H9 (cell line): ENCODE measurements around the gene LCN2. TPM values are rescaled to one million over a fixed set of nuclear protein-coding genes. Genes with fewer than 3 reads are reported as not detected.

ENCODE experiments used
- DNase-seq: peaks from one replicate; pipeline ENCODE4 v3.0.0-alpha.2; 2017
- H2AFZ ChIP-seq: one replicate; pipeline ENCODE4 v1.6.1; 2013; ENCODE audit warnings: mild to moderate bottlenecking, low read length, control low read depth, moderate library complexity
- H2AK5ac ChIP-seq: 2 replicates; pipeline ENCODE4 v1.6.1; 2013; ENCODE audit warnings: low read length, control low read depth, mixed read lengths; ENCODE audit not compliant: insufficient read length
- H2BK120ac ChIP-seq: one replicate; pipeline ENCODE4 v1.6.1; 2013; ENCODE audit warnings: low read depth, mild to moderate bottlenecking, low read length, control low read depth, inconsistent platforms; ENCODE audit not compliant: poor library complexity, severe bottlenecking
- H2BK12ac ChIP-seq: 2 replicates; pipeline ENCODE4 v1.6.1; 2013; ENCODE audit warnings: low read length, control low read depth, mixed read lengths, low read depth; ENCODE audit not compliant: insufficient read length
- H2BK15ac ChIP-seq: 2 replicates; pipeline ENCODE4 v1.6.1; 2013; ENCODE audit warnings: low read depth, low read length, control low read depth
- H2BK20ac ChIP-seq: one replicate; pipeline ENCODE4 v1.6.1; 2013; ENCODE audit warnings: low read depth, mild to moderate bottlenecking, low read length, control low read depth, inconsistent platforms; ENCODE audit not compliant: poor library complexity, severe bottlenecking
- H2BK5ac ChIP-seq: 2 replicates; pipeline ENCODE4 v1.6.1; 2013; ENCODE audit warnings: low read length, control low read depth, mixed read lengths; ENCODE audit not compliant: insufficient read length
- H3K14ac ChIP-seq: 2 replicates; pipeline ENCODE4 v1.6.1; 2013; ENCODE audit warnings: low read length, control low read depth; ENCODE audit not compliant: insufficient read depth
- H3K18ac ChIP-seq: 2 replicates; pipeline ENCODE4 v1.6.1; 2013; ENCODE audit warnings: low read depth, mild to moderate bottlenecking, mixed read lengths, low read length, control low read depth; ENCODE audit not compliant: insufficient read length
- H3K23ac ChIP-seq: 2 replicates; pipeline ENCODE4 v1.6.1; 2013; ENCODE audit warnings: low read length, control low read depth, mixed read lengths, low read depth; ENCODE audit not compliant: insufficient read length
- H3K23me2 ChIP-seq: 2 replicates; pipeline ENCODE4 v1.6.1; 2013; ENCODE audit warnings: low read depth, mild to moderate bottlenecking, mixed read lengths, low read length, control low read depth; ENCODE audit not compliant: insufficient read length, poor library complexity, severe bottlenecking
- H3K27ac ChIP-seq: 2 replicates; pipeline ENCODE4 v1.5.1; 2013; ENCODE audit warnings: low read length, control low read depth, mixed read lengths, low read depth; ENCODE audit not compliant: insufficient read length
- H3K27me3 ChIP-seq: 2 replicates; pipeline ENCODE4 v1.6.1; 2013; ENCODE audit warnings: low read length, control low read depth, inconsistent platforms; ENCODE audit not compliant: insufficient read depth
- H3K4ac ChIP-seq: 2 replicates; pipeline ENCODE4 v1.6.1; 2013; ENCODE audit warnings: low read depth, mild to moderate bottlenecking, control low read depth, inconsistent platforms, low read length, moderate library complexity
- H3K4me1 ChIP-seq: 2 replicates; pipeline ENCODE4 v1.6.1; 2013; ENCODE audit warnings: low read length, control low read depth, inconsistent platforms; ENCODE audit not compliant: insufficient read depth
- H3K4me2 ChIP-seq: 2 replicates; pipeline ENCODE4 v1.6.1; 2013; ENCODE audit warnings: low read length, control low read depth, mixed read lengths; ENCODE audit not compliant: insufficient read length, insufficient read depth
- H3K56ac ChIP-seq: 2 replicates; pipeline ENCODE4 v1.6.1; 2013; ENCODE audit warnings: low read depth, mild to moderate bottlenecking, mixed read lengths, low read length, control low read depth; ENCODE audit not compliant: insufficient read length
- H3K79me1 ChIP-seq: 2 replicates; pipeline ENCODE4 v1.6.1; 2013; ENCODE audit warnings: low read depth, mild to moderate bottlenecking, moderate library complexity, low read length, control low read depth, inconsistent platforms; ENCODE audit not compliant: insufficient read depth, poor library complexity, severe bottlenecking
- H3K79me2 ChIP-seq: 2 replicates; pipeline ENCODE4 v1.6.1; 2013; ENCODE audit warnings: low read length, control low read depth, inconsistent platforms; ENCODE audit not compliant: insufficient read depth
- H3K9ac ChIP-seq: 2 replicates; pipeline ENCODE4 v1.6.1; 2013; ENCODE audit warnings: low read length, control low read depth, mixed read lengths; ENCODE audit not compliant: insufficient read length; ENCODE audit errors: extremely low read depth
- H3K9me3 ChIP-seq: one replicate; pipeline ENCODE4 v1.6.1; 2013; ENCODE audit warnings: low read depth, low read length, inconsistent platforms; ENCODE audit not compliant: control insufficient read depth
- H3T11ph ChIP-seq: one replicate; pipeline ENCODE4 v1.6.1; 2013; ENCODE audit warnings: mild to moderate bottlenecking, low read length, control low read depth, inconsistent platforms
- H4K20me1 ChIP-seq: one replicate; pipeline ENCODE4 v1.6.1; 2013; ENCODE audit not compliant: control insufficient read depth, insufficient read length, insufficient read depth
- H4K5ac ChIP-seq: 2 replicates; pipeline ENCODE4 v1.6.1; 2013; ENCODE audit warnings: low read depth, mild to moderate bottlenecking, mixed read lengths, low read length, control low read depth; ENCODE audit not compliant: insufficient read length
- H4K8ac ChIP-seq: replicated peaks from 2 replicates; pipeline ENCODE4 v1.6.1; 2013; ENCODE audit warnings: low read length, control low read depth, mixed read lengths, low read depth; ENCODE audit not compliant: insufficient read length
- H4K91ac ChIP-seq: 2 replicates; pipeline ENCODE4 v1.6.1; 2013; ENCODE audit warnings: low read depth, mild to moderate bottlenecking, moderate library complexity, mixed read lengths, low read length, control low read depth; ENCODE audit not compliant: insufficient read length
- H3K27ac Mint-ChIP-seq, 3 experiments: 2 replicates in 2 of 3; 3 replicates in 1 of 3; pipeline ENCODE4 v1.8.0; 2020 to 2021; ENCODE audit warnings: mixed read lengths in 3 of 3, mild to moderate bottlenecking in 1 of 3, moderate library complexity in 1 of 3
- H3K27me3 Mint-ChIP-seq: 2 replicates; pipeline ENCODE4 v1.8.0; 2021; ENCODE audit warnings: low read depth, mild to moderate bottlenecking, moderate library complexity, mixed read lengths
- H3K36me3 Mint-ChIP-seq, 3 experiments: 2 replicates in 2 of 3; 3 replicates in 1 of 3; pipeline ENCODE4 v1.8.0; 2020 to 2021; ENCODE audit warnings: low read depth in 3 of 3, mixed read lengths in 3 of 3; ENCODE audit not compliant: insufficient read depth in 1 of 3
- H3K4me1 Mint-ChIP-seq, 2 experiments: 2 replicates each; pipeline ENCODE4 v1.8.0; 2020; ENCODE audit warnings: mixed read lengths in 2 of 2
- H3K4me3 Mint-ChIP-seq, 2 experiments: 2 replicates in 1 of 2; 3 replicates in 1 of 2; pipeline ENCODE4 v1.8.0; 2020 to 2021; ENCODE audit warnings: mild to moderate bottlenecking in 2 of 2, mixed read lengths in 2 of 2, moderate library complexity in 1 of 2
- H3K9me3 Mint-ChIP-seq, 2 experiments: 2 replicates in 1 of 2; 3 replicates in 1 of 2; pipeline ENCODE4 v1.8.0; 2020; ENCODE audit warnings: mild to moderate bottlenecking in 2 of 2, mixed read lengths in 2 of 2, moderate library complexity in 1 of 2
- WGBS: extraction: QIAGEN DNeasy Blood & Tissue Kit; methylation state at CpG from one replicate; pipeline ENCODE4 v1.1.7; 2013; ENCODE audit warnings: missing lambda C conversion rate, low lambda C conversion rate, mixed read lengths; ENCODE audit not compliant: insufficient read length; ENCODE audit errors: extremely low coverage; 5-methylcytosine and 5-hydroxymethylcytosine counted together
- total RNA-seq: library from RNA; stranded (reverse); gene quantifications from 2 replicates; pipeline ENCODE4 v1.2.1, GENCODE V29; 2021
- TF ChIP-seq, protein P1 (sequence below): fragments of 200-600 bp; sonication (generic); conservative IDR thresholded peaks from 3 replicates; pipeline ENCODE4 v1.8.0; 2021; ENCODE audit warnings: antibody characterized with exemption, mild to moderate bottlenecking

LCN2 gene
- total RNA-seq, 1 experiment from 2014 or later, result not detected

DNA sequence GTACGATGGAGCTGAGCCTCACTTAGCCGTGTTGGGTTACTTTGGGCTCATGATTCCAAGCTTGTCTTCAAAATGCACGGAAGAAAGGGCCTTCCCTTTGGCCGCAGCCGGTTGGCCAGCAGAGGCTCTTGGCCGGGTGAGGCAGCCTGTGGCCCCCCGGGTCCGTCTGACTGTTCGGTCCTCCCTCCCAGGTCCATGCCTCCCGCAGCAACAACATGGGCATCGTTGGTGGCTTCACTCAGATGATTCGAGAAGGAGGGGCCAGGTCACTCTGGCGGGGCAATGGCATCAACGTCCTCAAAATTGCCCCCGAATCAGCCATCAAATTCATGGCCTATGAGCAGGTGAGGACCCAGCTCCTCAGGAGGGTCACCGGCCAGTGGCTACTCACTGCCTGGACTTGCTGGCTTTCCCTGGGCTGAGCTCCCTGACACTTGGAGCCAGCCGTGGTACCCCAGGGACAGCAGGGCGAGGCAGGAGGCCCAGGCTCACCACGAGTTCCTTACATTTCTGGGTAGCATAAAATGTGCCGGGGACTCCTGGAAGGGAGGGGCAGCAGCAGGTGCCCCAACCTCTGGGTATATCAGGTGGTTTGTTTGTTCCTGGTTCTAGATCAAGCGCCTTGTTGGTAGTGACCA lies 43.6 kb upstream of the LCN2 start:
- Histone ChIP-seq H3K27ac (no peak overlapping the region), H3K23me2 (no peaks in the 10 kb centered on the region), H3T11ph (no peak overlapping the region), H2BK15ac (no peak overlapping the region), H3K18ac (no peak overlapping the region), H3K9me3 (no peaks in the 10 kb centered on the region), H4K8ac (no peak overlapping the region), H2BK5ac (no peak overlapping the region), H4K5ac (no peak overlapping the region), H2AFZ (no peak overlapping the region), H2BK20ac (no peak overlapping the region), H3K9ac (no peak overlapping the region), H2BK12ac (no peak overlapping the region), H3K23ac (no peak overlapping the region), H3K56ac (no peak overlapping the region), H4K20me1 (no peaks in the 10 kb centered on the region), H2AK5ac (no peak overlapping the region), H3K4ac (no peak overlapping the region), H3K4me2 (no peak overlapping the region), H2BK120ac (no peak overlapping the region), H3K14ac (no peak overlapping the region), H3K27me3 (no peaks in the 10 kb centered on the region), H4K91ac (no peak overlapping the region), H3K79me1 (peaks cover 1% of the 10 kb centered on the region), H3K4me1 (no peaks in the 10 kb centered on the region; the same call in 1 of the 2 replicates), H3K79me2 (no peaks in the 10 kb centered on the region)
- peaks cover 28 to 73% (median 63%) of the 10 kb centered on the region in 3 experiments; a peak in 6 of 7 replicates for H3K36me3 Mint-ChIP-seq
- no peak overlapping the region for H3K27ac Mint-ChIP-seq
- H3K4me1 Mint-ChIP-seq, result peaks cover 13 to 29% of the 10 kb centered on the region in 2 experiments
- no peak for DNase-seq
- no peaks in the 10 kb centered on the region for H3K27me3 Mint-ChIP-seq
- no peaks in the 10 kb centered on the region for H3K9me3 Mint-ChIP-seq
- H3K4me3 Mint-ChIP-seq, result no peak overlapping the region
- no CpG with 5 or more reads among the region's 21 CpGs for WGBS
- TF ChIP-seq, protein P1, sequence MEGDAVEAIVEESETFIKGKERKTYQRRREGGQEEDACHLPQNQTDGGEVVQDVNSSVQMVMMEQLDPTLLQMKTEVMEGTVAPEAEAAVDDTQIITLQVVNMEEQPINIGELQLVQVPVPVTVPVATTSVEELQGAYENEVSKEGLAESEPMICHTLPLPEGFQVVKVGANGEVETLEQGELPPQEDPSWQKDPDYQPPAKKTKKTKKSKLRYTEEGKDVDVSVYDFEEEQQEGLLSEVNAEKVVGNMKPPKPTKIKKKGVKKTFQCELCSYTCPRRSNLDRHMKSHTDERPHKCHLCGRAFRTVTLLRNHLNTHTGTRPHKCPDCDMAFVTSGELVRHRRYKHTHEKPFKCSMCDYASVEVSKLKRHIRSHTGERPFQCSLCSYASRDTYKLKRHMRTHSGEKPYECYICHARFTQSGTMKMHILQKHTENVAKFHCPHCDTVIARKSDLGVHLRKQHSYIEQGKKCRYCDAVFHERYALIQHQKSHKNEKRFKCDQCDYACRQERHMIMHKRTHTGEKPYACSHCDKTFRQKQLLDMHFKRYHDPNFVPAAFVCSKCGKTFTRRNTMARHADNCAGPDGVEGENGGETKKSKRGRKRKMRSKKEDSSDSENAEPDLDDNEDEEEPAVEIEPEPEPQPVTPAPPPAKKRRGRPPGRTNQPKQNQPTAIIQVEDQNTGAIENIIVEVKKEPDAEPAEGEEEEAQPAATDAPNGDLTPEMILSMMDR, result no peak
